HG03097 (cell line): ENCODE results near the gene PWWP2A.
"Not testable (repeated sequence)": the region's sequence is repeated elsewhere in the genome, so short reads cannot be mapped to it uniquely, and the experiment has no call there.

Experiments
- ATAC-seq: cut with Tn5 transposase; IDR thresholded peaks from one replicate; pipeline ENCODE4 v1.9.1; 2021; ENCODE audit not compliant: unreplicated experiment, low FRiP score

PWWP2A gene

GRCh38 chr5:160081495-160081894 is 37.8 kb downstream of the PWWP2A start:
- ATAC-seq, result no peak

GRCh38 chr5:160079753-160080152 is 39.5 kb downstream of the PWWP2A start:
- no peak for ATAC-seq

GRCh38 chr5:160076997-160077396 is 42.3 kb downstream of the PWWP2A start:
- ATAC-seq, result no peak

GRCh38 chr5:160075073-160075472 is 44.2 kb downstream of the PWWP2A start:
- no peak for ATAC-seq

- ATAC-seq, result no peak
Observed at GRCh38 chr5:160071916-160072315, 47.3 kb downstream of the PWWP2A start.

- ATAC-seq, result no peak
Observed at GRCh38 chr5:160071516-160071915, 47.7 kb downstream of the PWWP2A start.

- not testable (repeated sequence) for ATAC-seq
Observed at GRCh38 chr5:160069120-160069519, 50.1 kb downstream of the PWWP2A start.

GRCh38 chr5:160064995-160065614 is 54.1 kb downstream of the PWWP2A start:
- no peak for ATAC-seq

GRCh38 chr5:160064417-160064810 is 54.8 kb downstream of the PWWP2A start:
- no peak for ATAC-seq

- ATAC-seq, result no peak
Observed at GRCh38 chr5:160061770-160062169, 57.5 kb downstream of the PWWP2A start.

- ATAC-seq, result no peak
Observed at GRCh38 chr5:160060001-160060400, 59.2 kb downstream of the PWWP2A start.

GRCh38 chr5:160057256-160057655 is 62.0 kb downstream of the PWWP2A start:
- no peak for ATAC-seq

- ATAC-seq, result no peak
Observed at GRCh38 chr5:160054831-160055230, 64.4 kb downstream of the PWWP2A start.

GRCh38 chr5:160054047-160054446 is 65.2 kb downstream of the PWWP2A start:
- no peak for ATAC-seq

- no peak for ATAC-seq
Observed at GRCh38 chr5:160049099-160049498, 70.2 kb downstream of the PWWP2A start.

GRCh38 chr5:160048131-160048530 is 71.1 kb downstream of the PWWP2A start:
- no peak for ATAC-seq

GRCh38 chr5:160047423-160047822 is 71.8 kb downstream of the PWWP2A start:
- ATAC-seq, result no peak

- no peak for ATAC-seq
Observed at GRCh38 chr5:160044967-160045366, 74.3 kb downstream of the PWWP2A start.

GRCh38 chr5:160044391-160044804 is 74.9 kb downstream of the PWWP2A start:
- ATAC-seq, result no peak

GRCh38 chr5:160042671-160043070 is 76.6 kb downstream of the PWWP2A start:
- no peak for ATAC-seq
